HepG2 (cell line): ENCODE results near the gene FAM83C.

Experiments
- BCL3 ChIP-seq: sonication (generic); formaldehyde crosslinking; IDR thresholded peaks from 2 replicates; pipeline ENCODE4 v1.5.1; 2020; ENCODE audit warnings: mild to moderate bottlenecking, missing genetic modification reagents, moderate library complexity
- CTCF ChIP-seq: sonication (generic); formaldehyde crosslinking; IDR thresholded peaks from 2 replicates; pipeline ENCODE4 v1.5.0; 2020; ENCODE audit warnings: mild to moderate bottlenecking, missing genetic modification reagents, moderate library complexity
- E2F1 ChIP-seq: sonication (generic); formaldehyde crosslinking; IDR thresholded peaks from 2 replicates; pipeline ENCODE4 v1.5.0; 2020; ENCODE audit warnings: missing genetic modification reagents
- EP300 ChIP-seq, 3 experiments: sonication (generic) in 1 of 3; formaldehyde crosslinking in 1 of 3; IDR thresholded peaks; 2 replicates each; pipeline versions ENCODE4 v1.5.1 to v1.6.1; 2011 to 2020; ENCODE audit warnings: low read depth in 2 of 3, low read length in 2 of 3, borderline replicate concordance in 1 of 3, improper control_type of control experiment in 1 of 3, mild to moderate bottlenecking in 1 of 3, missing genetic modification reagents in 1 of 3, moderate library complexity in 1 of 3
- MAX ChIP-seq: IDR thresholded peaks from 2 replicates; pipeline ENCODE4 v1.6.1; 2012; ENCODE audit warnings: inconsistent platforms
- NFE2L1 ChIP-seq: sonication (generic); formaldehyde crosslinking; IDR thresholded peaks from 2 replicates; pipeline ENCODE4 v1.4.0; 2020; ENCODE audit warnings: missing genetic modification reagents, mild to moderate bottlenecking, borderline replicate concordance
- PREB ChIP-seq: sonication (generic); formaldehyde crosslinking; IDR thresholded peaks from 2 replicates; pipeline ENCODE4 v1.4.0; 2020; ENCODE audit warnings: missing genetic modification reagents
- TAF1 ChIP-seq: sonication (generic); formaldehyde crosslinking; IDR thresholded peaks from 2 replicates; pipeline ENCODE4 v1.4.0; 2020; ENCODE audit warnings: missing genetic modification reagents
- ZHX2 ChIP-seq, 2 experiments: sonication (generic) in 1 of 2; formaldehyde crosslinking in 1 of 2; IDR thresholded peaks; 2 replicates each; pipeline versions ENCODE4 v1.6.1 to v1.9.0; 2014 to 2022; ENCODE audit warnings: antibody characterized with exemption in 1 of 2, borderline replicate concordance in 1 of 2, inconsistent platforms in 1 of 2, low read depth in 1 of 2, missing genetic modification reagents in 1 of 2
- ZNF143 ChIP-seq: sonication (generic); formaldehyde crosslinking; IDR thresholded peaks from 2 replicates; pipeline ENCODE4 v1.4.0; 2020; ENCODE audit warnings: missing genetic modification reagents
- ZNF44 ChIP-seq: sonication (generic); formaldehyde crosslinking; IDR thresholded peaks from 2 replicates; pipeline ENCODE4 v1.5.1; 2020; ENCODE audit warnings: mild to moderate bottlenecking, missing genetic modification reagents
- ZNF577 ChIP-seq: sonication (generic); formaldehyde crosslinking; IDR thresholded peaks from 2 replicates; pipeline ENCODE4 v1.4.0; 2020; ENCODE audit warnings: mild to moderate bottlenecking, low read depth, missing genetic modification reagents, borderline replicate concordance
- ZNF768 ChIP-seq: sonication (generic); formaldehyde crosslinking; IDR thresholded peaks from 2 replicates; pipeline ENCODE4 v1.4.0; 2020; ENCODE audit warnings: missing genetic modification reagents

- TF ChIP-seq MAX, result no peak
- TF ChIP-seq CTCF, result no peak
- no peak for TF ChIP-seq EP300 (IDR thresholded peaks at IDR 0.05; ENCODE audit: low read depth in 2 of 2, low read length in 2 of 2)
- TF ChIP-seq EP300 (CRISPR knock-in tag; IDR thresholded peaks at IDR 0.05; ENCODE audit: borderline replicate concordance), result no peak
- no peak for TF ChIP-seq E2F1 (CRISPR knock-in tag)
- TF ChIP-seq ZNF44 (CRISPR knock-in tag), result no peak
- no peak for TF ChIP-seq ZNF577 (CRISPR knock-in tag)
- no peak for TF ChIP-seq BCL3 (CRISPR knock-in tag)
- no peak for TF ChIP-seq PREB (CRISPR knock-in tag)
- TF ChIP-seq NFE2L1 (CRISPR knock-in tag), result no peak
- TF ChIP-seq ZHX2 (IDR thresholded peaks at IDR 0.05; ENCODE audit: low read depth), result no peak
- TF ChIP-seq ZHX2 (CRISPR knock-in tag; IDR thresholded peaks at IDR 0.05; ENCODE audit: borderline replicate concordance), result no peak
- TF ChIP-seq TAF1 (CRISPR knock-in tag), result no peak
- no peak for TF ChIP-seq ZNF143
- no peak for TF ChIP-seq ZNF768 (CRISPR knock-in tag)
These were observed 22.8 kb upstream of the FAM83C start for GRCh38 chr20:35314816-35315631.
